Thyroid gland (tissue), 4 donors: Measurements from ENCODE around the gene PTCH2.
"Not testable (repeated sequence)": the region's sequence is repeated elsewhere in the genome, so short reads cannot be mapped to it uniquely, and the experiment has no call there.

Source experiments
- POLR2A ChIP-seq, 2 donors: fragments of 450-650 bp; IDR thresholded peaks; one replicate each; pipeline ENCODE4 v1.6.1; 2017; ENCODE audit warnings: antibody characterized with exemption in 2 of 2, mild to moderate bottlenecking in 2 of 2, moderate library complexity in 1 of 2
- TF ChIP-seq, protein P1 (sequence below), 6 experiments: fragments of 200-600 bp in 3 of 6; fragments of 450-650 bp in 3 of 6; sonication (generic) in 3 of 6; IDR thresholded peaks; one replicate each; pipeline ENCODE4 v1.5.1; 2016 to 2019; ENCODE audit warnings: antibody characterized with exemption in 6 of 6, mild to moderate bottlenecking in 2 of 6, inconsistent platforms in 1 of 6, moderate library complexity in 1 of 6

DNA sequence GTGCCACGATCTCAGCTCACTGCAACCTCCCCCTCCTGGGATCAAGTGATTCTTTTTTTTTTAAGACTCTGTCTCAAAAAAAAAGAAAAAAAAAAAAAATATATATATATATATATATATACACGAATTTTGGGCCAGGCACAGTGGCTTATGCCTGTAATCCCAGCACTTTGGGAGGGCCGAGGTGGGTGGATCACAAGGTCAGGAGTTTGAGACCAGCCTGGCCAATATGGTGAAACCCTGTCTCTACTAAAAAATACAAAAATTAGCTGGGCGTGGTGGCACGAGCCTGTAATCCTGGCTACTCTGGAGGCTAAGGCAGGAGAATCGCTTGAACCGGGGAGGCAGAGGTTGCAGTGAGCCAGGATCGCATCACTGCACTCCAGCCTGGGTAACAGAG is 45.2 kb downstream of the PTCH2 start:
- TF ChIP-seq POLR2A (IDR thresholded peaks at IDR 0.05) = not testable (repeated sequence)
- TF ChIP-seq, protein P1, sequence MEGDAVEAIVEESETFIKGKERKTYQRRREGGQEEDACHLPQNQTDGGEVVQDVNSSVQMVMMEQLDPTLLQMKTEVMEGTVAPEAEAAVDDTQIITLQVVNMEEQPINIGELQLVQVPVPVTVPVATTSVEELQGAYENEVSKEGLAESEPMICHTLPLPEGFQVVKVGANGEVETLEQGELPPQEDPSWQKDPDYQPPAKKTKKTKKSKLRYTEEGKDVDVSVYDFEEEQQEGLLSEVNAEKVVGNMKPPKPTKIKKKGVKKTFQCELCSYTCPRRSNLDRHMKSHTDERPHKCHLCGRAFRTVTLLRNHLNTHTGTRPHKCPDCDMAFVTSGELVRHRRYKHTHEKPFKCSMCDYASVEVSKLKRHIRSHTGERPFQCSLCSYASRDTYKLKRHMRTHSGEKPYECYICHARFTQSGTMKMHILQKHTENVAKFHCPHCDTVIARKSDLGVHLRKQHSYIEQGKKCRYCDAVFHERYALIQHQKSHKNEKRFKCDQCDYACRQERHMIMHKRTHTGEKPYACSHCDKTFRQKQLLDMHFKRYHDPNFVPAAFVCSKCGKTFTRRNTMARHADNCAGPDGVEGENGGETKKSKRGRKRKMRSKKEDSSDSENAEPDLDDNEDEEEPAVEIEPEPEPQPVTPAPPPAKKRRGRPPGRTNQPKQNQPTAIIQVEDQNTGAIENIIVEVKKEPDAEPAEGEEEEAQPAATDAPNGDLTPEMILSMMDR (IDR thresholded peaks at IDR 0.05) = not testable (repeated sequence)
